ENCODE results near the gene SLC25A25. TPM values are rescaled to one million over a fixed set of nuclear protein-coding genes. Genes with fewer than 3 reads are reported as not detected.

Gene SLC25A25
- total and polyA plus RNA-seq, 10 of the 15 experiments (the other 5 are each of a cell fraction or from before 2014, with no cell fraction given), result 0.04 to 17.1 (median 12.4) TPM; not detected in 1

- TF ChIP-seq RELB (IDR thresholded peaks at IDR 0.05; ENCODE audit: low read depth) (peak; percentile 77; the same call in 1 of the 2 replicates), PRDM15 (CRISPR knock-in tag; IDR thresholded peaks at IDR 0.05) (no peak), RUNX3 (IDR thresholded peaks at IDR 0.05; ENCODE audit: low read length) (peak; percentile 78), GATAD2B (conservative IDR thresholded peaks at IDR 0.05; ENCODE audit: low read depth) (peak; percentile 57; the same call in 1 of the 2 replicates), ETV6 (conservative IDR thresholded peaks at IDR 0.05 in 1 of 2, IDR thresholded peaks at IDR 0.05 in 1 of 2; ENCODE audit: borderline replicate concordance in 1 of 2, low read depth in 1 of 2) (no peak), ZBED1 (IDR thresholded peaks at IDR 0.05; ENCODE audit: borderline replicate concordance) (no peak), IRF5 (IDR thresholded peaks at IDR 0.05; ENCODE audit: borderline replicate concordance) (no peak)
- TF ChIP-seq, protein P1, sequence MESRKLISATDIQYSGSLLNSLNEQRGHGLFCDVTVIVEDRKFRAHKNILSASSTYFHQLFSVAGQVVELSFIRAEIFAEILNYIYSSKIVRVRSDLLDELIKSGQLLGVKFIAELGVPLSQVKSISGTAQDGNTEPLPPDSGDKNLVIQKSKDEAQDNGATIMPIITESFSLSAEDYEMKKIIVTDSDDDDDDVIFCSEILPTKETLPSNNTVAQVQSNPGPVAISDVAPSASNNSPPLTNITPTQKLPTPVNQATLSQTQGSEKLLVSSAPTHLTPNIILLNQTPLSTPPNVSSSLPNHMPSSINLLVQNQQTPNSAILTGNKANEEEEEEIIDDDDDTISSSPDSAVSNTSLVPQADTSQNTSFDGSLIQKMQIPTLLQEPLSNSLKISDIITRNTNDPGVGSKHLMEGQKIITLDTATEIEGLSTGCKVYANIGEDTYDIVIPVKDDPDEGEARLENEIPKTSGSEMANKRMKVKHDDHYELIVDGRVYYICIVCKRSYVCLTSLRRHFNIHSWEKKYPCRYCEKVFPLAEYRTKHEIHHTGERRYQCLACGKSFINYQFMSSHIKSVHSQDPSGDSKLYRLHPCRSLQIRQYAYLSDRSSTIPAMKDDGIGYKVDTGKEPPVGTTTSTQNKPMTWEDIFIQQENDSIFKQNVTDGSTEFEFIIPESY (IDR thresholded peaks at IDR 0.05), result no peak
- TF ChIP-seq, protein P2, sequence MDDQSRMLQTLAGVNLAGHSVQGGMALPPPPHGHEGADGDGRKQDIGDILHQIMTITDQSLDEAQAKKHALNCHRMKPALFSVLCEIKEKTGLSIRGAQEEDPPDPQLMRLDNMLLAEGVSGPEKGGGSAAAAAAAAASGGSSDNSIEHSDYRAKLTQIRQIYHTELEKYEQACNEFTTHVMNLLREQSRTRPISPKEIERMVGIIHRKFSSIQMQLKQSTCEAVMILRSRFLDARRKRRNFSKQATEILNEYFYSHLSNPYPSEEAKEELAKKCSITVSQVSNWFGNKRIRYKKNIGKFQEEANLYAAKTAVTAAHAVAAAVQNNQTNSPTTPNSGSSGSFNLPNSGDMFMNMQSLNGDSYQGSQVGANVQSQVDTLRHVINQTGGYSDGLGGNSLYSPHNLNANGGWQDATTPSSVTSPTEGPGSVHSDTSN (IDR thresholded peaks at IDR 0.05; ENCODE audit: insufficient replicate concordance, low read depth, low read length), result no peak
Measured at GRCh38 chr9:128115187-128116103, 47.4 kb downstream of the SLC25A25 start (continued).

Measured in GM12878 (cell line).